Peyer's patch (tissue), 4 donors: ENCODE results near the gene GNMT.
"Not testable (repeated sequence)": the region's sequence is repeated elsewhere in the genome, so short reads cannot be mapped to it uniquely, and the experiment has no call there.

Experiments used
- CTCF ChIP-seq, 6 experiments: fragments of 450-650 bp in 4 of 6; fragments of 200-600 bp in 2 of 6; sonication (generic) in 1 of 6; IDR thresholded peaks; one replicate each; pipeline ENCODE4 v1.5.1; 2017 to 2019; ENCODE audit warnings: antibody characterized with exemption in 6 of 6, mild to moderate bottlenecking in 3 of 6, moderate library complexity in 1 of 6
- POLR2A ChIP-seq, 2 donors: fragments of 450-650 bp; IDR thresholded peaks; one replicate each; pipeline ENCODE4 v1.5.1; 2017; ENCODE audit warnings: antibody characterized with exemption in 2 of 2, mild to moderate bottlenecking in 2 of 2, moderate library complexity in 2 of 2

GRCh38 chr6:42954405-42954804, 6.1 kb upstream of the GNMT start:
- TF ChIP-seq CTCF, POLR2A (IDR thresholded peaks at IDR 0.05): not testable (repeated sequence)
